Ishikawa (cell line): ENCODE results near the gene PPFIA4.

ENCODE experiments used
- CEBPB ChIP-seq: IDR thresholded peaks from 2 replicates; pipeline ENCODE4 v1.6.1; 2012
- CREB1 ChIP-seq: IDR thresholded peaks from 2 replicates; pipeline ENCODE4 v1.6.1; 2012; ENCODE audit warnings: low read depth
- EGR1 ChIP-seq: IDR thresholded peaks from 2 replicates; pipeline ENCODE4 v1.6.1; 2012
- EP300 ChIP-seq: IDR thresholded peaks from 2 replicates; pipeline ENCODE4 v1.6.1; 2012; ENCODE audit warnings: borderline replicate concordance
- FOXM1 ChIP-seq: IDR thresholded peaks from 2 replicates; pipeline ENCODE4 v1.6.1; 2012; ENCODE audit warnings: low read depth, borderline replicate concordance
- NFIC ChIP-seq: IDR thresholded peaks from 2 replicates; pipeline ENCODE4 v1.6.1; 2012
- RAD21 ChIP-seq: IDR thresholded peaks from 2 replicates; pipeline ENCODE4 v1.6.1; 2012; ENCODE audit warnings: low read depth
- TAF1 ChIP-seq: IDR thresholded peaks from 2 replicates; pipeline ENCODE4 v1.6.1; 2012; ENCODE audit warnings: low read depth, mild to moderate bottlenecking
- TCF12 ChIP-seq: IDR thresholded peaks from 2 replicates; pipeline ENCODE4 v1.6.1; 2012; ENCODE audit warnings: low read depth
- TEAD4 ChIP-seq: IDR thresholded peaks from 2 replicates; pipeline ENCODE4 v1.6.1; 2012
- YY1 ChIP-seq: IDR thresholded peaks from 2 replicates; pipeline ENCODE4 v1.6.1; 2012; ENCODE audit warnings: low read depth
- ZBTB7A ChIP-seq: IDR thresholded peaks from 2 replicates; pipeline ENCODE4 v1.6.1; 2012; ENCODE audit warnings: low read depth
- TF ChIP-seq, protein P1 (sequence below): IDR thresholded peaks from 2 replicates; pipeline ENCODE4 v1.6.1; 2012
- TF ChIP-seq, protein P2 (sequence below): IDR thresholded peaks from 2 replicates; pipeline ENCODE4 v1.6.1; 2012; ENCODE audit warnings: low read depth, mild to moderate bottlenecking
- TF ChIP-seq, protein P3 (sequence below): IDR thresholded peaks from 2 replicates; pipeline ENCODE4 v1.6.1; 2012

Gene PPFIA4

DNA sequence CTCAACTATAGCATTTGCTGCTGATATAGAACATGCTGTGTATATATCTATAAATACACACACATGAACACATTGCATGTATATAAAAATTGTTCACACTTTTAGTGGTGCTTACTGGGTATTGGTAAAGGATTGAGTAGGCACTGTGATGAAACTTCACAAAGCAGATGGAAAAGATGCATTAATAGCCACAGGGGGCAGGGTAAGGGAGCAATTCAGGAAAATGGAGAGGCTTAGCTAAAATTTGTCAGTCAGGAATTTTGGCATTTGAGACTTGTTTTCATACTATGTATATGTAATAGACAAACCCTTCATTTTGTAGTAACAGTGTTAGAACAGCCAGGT is 633 bp upstream of the PPFIA4 start:
- TF ChIP-seq RAD21 (no peak), NFIC (no peak), YY1 (no peak), CREB1 (no peak), FOXM1 (no peak), TEAD4 (no peak), CEBPB (no peak)
- TF ChIP-seq, protein P1, sequence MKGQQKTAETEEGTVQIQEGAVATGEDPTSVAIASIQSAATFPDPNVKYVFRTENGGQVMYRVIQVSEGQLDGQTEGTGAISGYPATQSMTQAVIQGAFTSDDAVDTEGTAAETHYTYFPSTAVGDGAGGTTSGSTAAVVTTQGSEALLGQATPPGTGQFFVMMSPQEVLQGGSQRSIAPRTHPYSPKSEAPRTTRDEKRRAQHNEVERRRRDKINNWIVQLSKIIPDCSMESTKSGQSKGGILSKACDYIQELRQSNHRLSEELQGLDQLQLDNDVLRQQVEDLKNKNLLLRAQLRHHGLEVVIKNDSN, result no peak

DNA sequence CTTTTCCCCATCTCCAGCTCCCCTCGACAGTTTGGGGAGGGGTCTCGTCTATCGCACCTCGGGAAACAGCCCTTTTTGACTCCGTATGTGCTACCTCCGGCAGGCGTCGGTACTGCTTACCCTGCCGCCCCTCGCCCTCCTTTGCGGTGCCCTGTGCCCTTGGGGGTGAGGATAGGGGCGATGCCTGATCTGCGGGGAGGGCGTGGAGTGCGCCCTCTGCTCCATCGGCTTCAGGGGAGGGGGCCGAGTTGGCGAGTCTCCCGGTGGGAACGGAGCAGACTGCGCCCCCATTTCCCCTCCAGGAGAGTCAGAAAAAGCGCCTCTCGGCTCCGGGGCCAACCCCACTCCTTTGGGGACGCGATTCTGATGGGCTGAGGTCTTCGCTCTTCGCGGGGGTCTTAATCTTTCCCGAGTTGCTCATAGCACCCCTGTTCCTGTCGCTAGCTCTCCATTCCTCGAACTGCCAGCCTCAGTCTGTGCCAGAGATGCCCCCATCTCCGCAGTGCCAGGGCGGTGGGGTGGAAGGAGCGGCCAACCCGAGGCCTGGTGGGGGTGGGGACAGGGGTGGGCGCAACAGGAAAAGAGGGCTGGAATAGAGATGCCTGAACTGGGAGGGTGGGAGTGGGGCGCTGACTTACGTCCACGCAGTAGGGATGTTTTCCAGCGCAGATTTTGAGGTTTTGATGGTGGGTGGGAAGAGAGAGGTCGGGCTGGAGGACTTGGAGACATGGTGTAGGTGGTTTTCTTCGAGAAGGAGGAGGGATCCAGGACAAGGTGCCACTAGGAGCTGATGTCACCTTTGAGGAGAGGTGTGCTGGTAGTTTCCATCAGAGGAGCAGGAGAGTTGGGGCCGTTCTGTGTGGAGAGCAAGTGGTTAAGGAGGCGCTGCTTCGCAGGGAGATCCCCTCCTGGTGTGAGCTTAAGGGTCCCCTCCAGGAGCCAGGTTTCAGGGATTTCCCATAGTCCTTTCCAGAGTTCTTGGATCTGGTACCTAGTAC is 674 bp downstream of the PPFIA4 start:
- TF ChIP-seq CEBPB (no peak), NFIC (no peak), ZBTB7A (peak; percentile 96)
- TF ChIP-seq, protein P2, sequence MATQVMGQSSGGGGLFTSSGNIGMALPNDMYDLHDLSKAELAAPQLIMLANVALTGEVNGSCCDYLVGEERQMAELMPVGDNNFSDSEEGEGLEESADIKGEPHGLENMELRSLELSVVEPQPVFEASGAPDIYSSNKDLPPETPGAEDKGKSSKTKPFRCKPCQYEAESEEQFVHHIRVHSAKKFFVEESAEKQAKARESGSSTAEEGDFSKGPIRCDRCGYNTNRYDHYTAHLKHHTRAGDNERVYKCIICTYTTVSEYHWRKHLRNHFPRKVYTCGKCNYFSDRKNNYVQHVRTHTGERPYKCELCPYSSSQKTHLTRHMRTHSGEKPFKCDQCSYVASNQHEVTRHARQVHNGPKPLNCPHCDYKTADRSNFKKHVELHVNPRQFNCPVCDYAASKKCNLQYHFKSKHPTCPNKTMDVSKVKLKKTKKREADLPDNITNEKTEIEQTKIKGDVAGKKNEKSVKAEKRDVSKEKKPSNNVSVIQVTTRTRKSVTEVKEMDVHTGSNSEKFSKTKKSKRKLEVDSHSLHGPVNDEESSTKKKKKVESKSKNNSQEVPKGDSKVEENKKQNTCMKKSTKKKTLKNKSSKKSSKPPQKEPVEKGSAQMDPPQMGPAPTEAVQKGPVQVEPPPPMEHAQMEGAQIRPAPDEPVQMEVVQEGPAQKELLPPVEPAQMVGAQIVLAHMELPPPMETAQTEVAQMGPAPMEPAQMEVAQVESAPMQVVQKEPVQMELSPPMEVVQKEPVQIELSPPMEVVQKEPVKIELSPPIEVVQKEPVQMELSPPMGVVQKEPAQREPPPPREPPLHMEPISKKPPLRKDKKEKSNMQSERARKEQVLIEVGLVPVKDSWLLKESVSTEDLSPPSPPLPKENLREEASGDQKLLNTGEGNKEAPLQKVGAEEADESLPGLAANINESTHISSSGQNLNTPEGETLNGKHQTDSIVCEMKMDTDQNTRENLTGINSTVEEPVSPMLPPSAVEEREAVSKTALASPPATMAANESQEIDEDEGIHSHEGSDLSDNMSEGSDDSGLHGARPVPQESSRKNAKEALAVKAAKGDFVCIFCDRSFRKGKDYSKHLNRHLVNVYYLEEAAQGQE, result no peak

DNA sequence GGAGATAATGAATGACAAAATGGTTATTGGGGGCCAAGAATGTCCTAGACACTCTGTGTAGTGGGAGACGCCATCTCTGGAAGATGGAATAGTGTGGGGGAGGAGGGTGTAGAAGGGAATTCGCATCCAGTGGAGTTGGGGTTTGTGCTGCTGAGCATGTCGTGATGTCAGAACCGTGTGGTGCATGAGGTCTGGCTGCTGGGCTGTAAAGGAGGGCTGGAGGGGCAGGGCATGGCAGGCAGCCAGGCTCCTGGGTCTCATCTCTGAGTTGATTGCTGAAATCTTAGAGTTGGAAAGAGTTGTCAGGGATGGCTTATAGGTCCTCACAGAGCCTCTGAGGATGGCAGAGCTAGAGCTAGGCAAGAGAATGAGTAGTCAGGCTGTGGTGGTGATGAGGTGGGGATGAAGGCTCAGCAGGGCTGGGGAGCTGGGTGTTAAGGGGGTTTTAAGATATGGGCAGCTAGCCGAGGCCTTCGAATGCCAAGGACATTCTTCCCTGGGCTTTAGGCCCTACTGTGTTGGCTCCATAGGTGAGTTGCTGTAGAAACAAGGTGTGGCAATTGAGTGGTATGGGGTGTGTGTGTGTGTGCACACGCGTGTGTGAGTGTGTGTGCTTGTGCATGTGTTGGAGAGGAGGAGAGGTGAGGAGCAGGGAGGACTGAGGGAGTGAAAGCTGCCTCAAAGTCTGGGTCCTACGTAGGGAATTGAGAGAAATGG is 1.9 kb downstream of the PPFIA4 start:
- no peak for TF ChIP-seq CEBPB
- TF ChIP-seq ZBTB7A, result no peak
- TF ChIP-seq CREB1, result no peak
- no peak for TF ChIP-seq EP300
- TF ChIP-seq, protein P2, result no peak
- no peak for TF ChIP-seq EGR1
- no peak for TF ChIP-seq NFIC
- TF ChIP-seq RAD21, result no peak
- TF ChIP-seq, protein P1, result no peak
- TF ChIP-seq TAF1, result no peak
- TF ChIP-seq, protein P3, sequence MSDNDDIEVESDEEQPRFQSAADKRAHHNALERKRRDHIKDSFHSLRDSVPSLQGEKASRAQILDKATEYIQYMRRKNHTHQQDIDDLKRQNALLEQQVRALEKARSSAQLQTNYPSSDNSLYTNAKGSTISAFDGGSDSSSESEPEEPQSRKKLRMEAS, result no peak
- TF ChIP-seq YY1, result no peak
- no peak for TF ChIP-seq TCF12

DNA sequence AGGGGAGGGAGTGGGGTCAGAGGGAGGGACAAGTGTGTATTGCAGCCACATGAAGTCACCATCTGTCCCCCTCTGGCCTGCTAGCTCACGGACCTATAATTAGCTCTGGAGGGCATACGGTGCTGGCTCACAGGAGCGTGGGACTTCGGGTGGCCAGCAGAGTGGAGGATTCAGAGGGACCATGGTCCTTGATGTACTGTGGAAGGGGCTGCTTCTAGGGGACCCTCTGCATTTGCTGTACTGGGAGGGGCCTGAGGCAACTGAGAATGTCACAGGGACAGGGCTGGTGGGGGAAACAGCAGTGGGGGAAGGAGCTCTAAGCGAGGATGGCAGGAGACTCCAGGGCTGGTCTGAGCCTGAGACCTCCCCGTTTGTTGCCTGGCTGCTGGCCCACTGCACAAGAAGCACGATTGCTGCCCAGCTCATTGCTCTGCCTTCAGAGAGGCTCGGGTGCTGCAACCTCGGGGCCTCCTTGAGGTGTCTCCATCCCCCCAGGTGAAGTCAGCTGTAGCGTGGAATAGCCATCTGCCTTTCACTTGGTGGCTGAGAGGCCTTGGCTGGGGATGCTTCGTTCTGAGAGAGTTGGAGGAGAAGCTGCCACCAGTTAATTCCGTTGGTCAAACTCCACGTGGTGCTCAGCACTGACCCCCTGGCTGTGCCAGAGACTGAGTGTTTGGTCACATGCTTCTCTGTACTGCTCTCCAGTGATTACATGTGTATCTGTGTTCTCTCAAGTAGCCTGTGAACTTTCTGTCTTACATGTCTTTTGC is 2.7 kb downstream of the PPFIA4 start:
- TF ChIP-seq EP300 (no peak), YY1 (no peak), EGR1 (no peak), TCF12 (no peak), NFIC (no peak), TAF1 (no peak), ZBTB7A (no peak), CEBPB (no peak), RAD21 (no peak), TEAD4 (no peak), CREB1 (no peak), FOXM1 (no peak)
- TF ChIP-seq, protein P2, result no peak
- TF ChIP-seq, protein P1, result no peak
- TF ChIP-seq, protein P3, result no peak
